K562 (cell line): ENCODE measurements around the gene PDGFD. TPM values are rescaled to one million over a fixed set of nuclear protein-coding genes. Genes with fewer than 3 reads are reported as not detected.

Source experiments
- ATAC-seq: fragments of 200-7000 bp; cut with Tn5 transposase; 3 replicates; pipeline ENCODE4 v1.9.1; 2020; ENCODE audit warnings: moderate library complexity
- BruUV-seq: library from RNA; stranded (reverse); fragments of 400-500 nt; replicated peaks from 2 replicates; lab custom pipeline; 2021; lab: Mats Ljungman, UMichigan
- CTCF ChIA-PET: fragments of 300-600 bp; formaldehyde crosslinking; extraction: SDS; loops from one replicate; lab custom pipeline; 2021; ENCODE audit warnings: low intra/inter-chr PET ratio; lab: Yijun Ruan, JAX
- POLR2A ChIA-PET: fragments of 300-600, 350-650 bp; sonication (Branson Sonifier 250); formaldehyde crosslinking; extraction: SDS; loops from one replicate; lab custom pipeline; 2021; ENCODE audit warnings: antibody characterized with exemption, inconsistent platforms; lab: Yijun Ruan, JAX
- DNase-seq, 4 experiments: peaks; one replicate each; pipeline versions ENCODE4 v3.0.0 to v3.0.0-alpha.2; 2011 to 2018; ENCODE audit warnings: low spot score in 3 of 4, mixed read lengths in 3 of 4; ENCODE audit errors: extremely low read depth in 1 of 4
- FAIRE-seq: peaks from 2 replicates; lab custom pipeline; 2011; peaks lifted over from hg19 to GRCh38; lab: Jason Lieb, UNC
- H2AFZ ChIP-seq: 2 replicates; pipeline ENCODE4 v1.6.0; 2011; ENCODE audit warnings: low read depth, low read length, control low read depth, inconsistent platforms
- H3K27ac ChIP-seq: fragments of 200-600 bp; 3 replicates; pipeline ENCODE4 v1.8.0; 2011; ENCODE audit warnings: low read depth, mild to moderate bottlenecking, control low read depth, inconsistent platforms, low read length, moderate library complexity, mixed read lengths; ENCODE audit errors: extremely low read depth
- H3K27me3 ChIP-seq, 2 experiments: fragments of 300-600 bp in 1 of 2; 2 replicates in 1 of 2; 3 replicates in 1 of 2; pipeline versions ENCODE4 v1.6.0 to v1.8.0; 2011; ENCODE audit warnings: inconsistent platforms in 2 of 2, low read length in 2 of 2, mild to moderate bottlenecking in 1 of 2, mixed read lengths in 1 of 2, moderate library complexity in 1 of 2; ENCODE audit not compliant: control insufficient read depth in 2 of 2, insufficient read depth in 2 of 2
- H3K36me3 ChIP-seq: fragments of 300-600 bp; 3 replicates; pipeline ENCODE4 v1.8.0; 2011; ENCODE audit warnings: mild to moderate bottlenecking, low read length, inconsistent platforms; ENCODE audit not compliant: control insufficient read depth, insufficient read depth
- H3K4me1 ChIP-seq, 2 experiments: fragments of 200-600 bp in 1 of 2; replicated peaks in 1 of 2; 2 replicates in 1 of 2; 3 replicates in 1 of 2; pipeline versions ENCODE4 v1.5.1 to v1.8.0; 2011; ENCODE audit warnings: inconsistent platforms in 2 of 2, low read length in 2 of 2, mild to moderate bottlenecking in 1 of 2, mixed read lengths in 1 of 2, moderate library complexity in 1 of 2; ENCODE audit not compliant: control insufficient read depth in 2 of 2, insufficient read depth in 2 of 2
- H3K4me2 ChIP-seq: 2 replicates; pipeline ENCODE4 v1.6.1; 2011; ENCODE audit warnings: low read length, control low read depth, inconsistent platforms, mixed read lengths; ENCODE audit not compliant: insufficient read depth
- H3K4me3 ChIP-seq: fragments of 200-600 bp; sonication (generic), shearing (Covaris generic); 2 replicates; pipeline ENCODE4 v1.5.1; 2016; ENCODE audit warnings: control low read depth, inconsistent platforms
- H3K79me2 ChIP-seq: fragments of 200-600 bp; 3 replicates; pipeline ENCODE4 v1.8.0; 2011; ENCODE audit warnings: low read length, inconsistent platforms; ENCODE audit not compliant: control insufficient read depth, insufficient read depth
- H3K9ac ChIP-seq, 2 experiments: 2 replicates each; pipeline versions ENCODE4 v1.6.0 to v1.6.1; 2011; ENCODE audit warnings: low read depth in 2 of 2, low read length in 2 of 2, control low read depth in 1 of 2, inconsistent platforms in 1 of 2, mild to moderate bottlenecking in 1 of 2, mixed read lengths in 1 of 2; ENCODE audit not compliant: insufficient read depth in 1 of 2
- H3K9me1 ChIP-seq: one replicate; pipeline ENCODE4 v1.6.0; 2011; ENCODE audit warnings: inconsistent platforms, mild to moderate bottlenecking, low read length, moderate library complexity; ENCODE audit not compliant: control insufficient read depth, insufficient read depth
- H3K9me3 ChIP-seq: replicated peaks from 2 replicates; pipeline ENCODE4 v1.5.1; 2011; ENCODE audit warnings: low read depth, low read length, inconsistent platforms; ENCODE audit not compliant: control insufficient read depth, insufficient read depth
- H4K20me1 ChIP-seq: replicated peaks from 2 replicates; pipeline ENCODE4 v1.6.1; 2011; ENCODE audit warnings: low read length, inconsistent platforms, mixed read lengths; ENCODE audit not compliant: control insufficient read depth, insufficient read depth
- ARHGAP35 ChIP-seq: fragments of 450-650 bp; IDR thresholded peaks from 2 replicates; pipeline ENCODE4 v1.6.1; 2018; ENCODE audit not compliant: partially characterized antibody
- HOMEZ ChIP-seq: fragments of 250-450 bp; sonication (Bioruptor Pico); IDR thresholded peaks from 2 replicates; pipeline ENCODE4 v1.4.0; 2020; ENCODE audit warnings: mild to moderate bottlenecking, moderate library complexity
- USF2 ChIP-seq: sonication (generic); formaldehyde crosslinking; IDR thresholded peaks from 2 replicates; pipeline ENCODE4 v1.5.0; 2020; ENCODE audit warnings: missing genetic modification reagents
- ZNF280B ChIP-seq: fragments of 250-450 bp; sonication (Bioruptor Pico); IDR thresholded peaks from 2 replicates; pipeline ENCODE4 v1.5.1; 2021; ENCODE audit warnings: mild to moderate bottlenecking
- WGBS: fragments of 100-300 bp; shearing (Covaris generic); methylation state at CpG from one replicate; pipeline ENCODE4 v1.1.6; 2016; ENCODE audit warnings: low coverage, mixed read lengths; ENCODE audit not compliant: insufficient coverage; ENCODE audit errors: missing lambda C conversion rate; 5-methylcytosine and 5-hydroxymethylcytosine counted together
- in situ Hi-C: fragments of 300-500 bp; cut with MboI; formaldehyde crosslinking; loops from 4 replicates; pipeline ENCODE4 v1.15.0; 2018; ENCODE audit warnings: inconsistent platforms, mixed read lengths
- intact Hi-C: fragments of 100-400 bp; cut with micrococcal nuclease; formaldehyde crosslinking; loops from 2 replicates; pipeline ENCODE4 v1.14.2; 2022
- polyA plus RNA-seq, 8 experiments: library from polyadenylated mRNA; depleted of rRNA in 4 of 8; stranded (reverse) in 5 of 8; unstranded in 3 of 8; fragments of >200 nt; fragmentation: Nextera tagmentation in 2 of 8; fragmentation: Illumina TruSeq in 1 of 8; extraction: Ambion mirVana in 2 of 8; extraction: Trizol in 1 of 8; gene quantifications; 2 replicates each; pipeline versions ENCODE4 v1.2.1 to v1.2.3, GENCODE V29; 2011 to 2014; ENCODE audit warnings: inconsistent platforms in 1 of 8, missing spikeins in 1 of 8
- total RNA-seq, 7 experiments: library from RNA; depleted of rRNA in 6 of 7; stranded (reverse); fragments of >200 nt in 6 of 7; fragmentation: Illumina TruSeq in 2 of 7; extraction: Trizol in 2 of 7; gene quantifications; 2 replicates each; pipeline versions ENCODE4 v1.2.1 to v1.2.3, GENCODE V29; 2011 to 2021; ENCODE audit warnings: low replicate concordance in 1 of 7

The PDGFD gene
- total and polyA plus RNA-seq, 9 of the 15 experiments (the other 6 are each of a cell fraction or from before 2014, with no cell fraction given) = 0.11 TPM; not detected in 8

DNA sequence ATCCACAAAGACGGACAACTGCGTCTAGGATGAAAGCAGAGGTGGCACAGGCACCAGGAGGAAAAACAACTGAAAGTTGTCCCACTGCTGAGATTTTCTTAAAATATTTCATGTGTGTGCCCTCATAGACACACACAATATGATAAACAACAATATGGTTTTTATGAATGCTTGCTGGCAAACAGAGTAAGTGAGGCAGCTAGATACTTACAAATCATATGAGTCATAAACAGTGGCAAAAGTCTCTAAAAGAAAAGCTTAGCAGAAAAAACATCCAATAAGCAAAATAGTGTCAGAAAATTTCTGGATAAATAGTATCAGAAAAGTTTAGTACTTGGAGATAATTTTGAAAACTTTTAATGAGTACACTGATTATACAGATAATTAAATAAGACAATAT is 228.7 kb downstream of the PDGFD start:
- H3K79me2 ChIP-seq = no peaks in the 10 kb centered on the region
- no peak overlapping the region for H2AFZ ChIP-seq
- H3K9me3 ChIP-seq = no peaks in the 10 kb centered on the region
- intact Hi-C loops (no loop called here), in situ Hi-C loops (no loop called here)
- H3K9me1 ChIP-seq = no peaks in the 10 kb centered on the region
- H3K4me2 ChIP-seq = no peak overlapping the region
- H3K9ac ChIP-seq = no peak overlapping the region
- CTCF ChIA-PET = no interaction called here
- no peak for ATAC-seq
- no TSS peak for BruUV-seq
- H4K20me1 ChIP-seq = no peaks in the 10 kb centered on the region
- no peak for FAIRE-seq
- no peaks in the 10 kb centered on the region for H3K4me1 ChIP-seq
- DNase-seq = no peak
- H3K27me3 ChIP-seq = no peaks in the 10 kb centered on the region
- POLR2A ChIA-PET = no interaction called here
- no peak overlapping the region for H3K27ac ChIP-seq
- no peaks in the 10 kb centered on the region for H3K36me3 ChIP-seq
- 0% methylated on average over 2 of the region's 2 CpGs for WGBS
- H3K4me3 ChIP-seq = no peak overlapping the region
- no peak for TF ChIP-seq ZNF280B (CRISPR knock-in tag)
- no peak for TF ChIP-seq USF2 (CRISPR knock-in tag)
- no peak for TF ChIP-seq HOMEZ (CRISPR knock-in tag)
- TF ChIP-seq ARHGAP35 = no peak
